Measurements from ENCODE around the gene LRRK1.

DNA sequence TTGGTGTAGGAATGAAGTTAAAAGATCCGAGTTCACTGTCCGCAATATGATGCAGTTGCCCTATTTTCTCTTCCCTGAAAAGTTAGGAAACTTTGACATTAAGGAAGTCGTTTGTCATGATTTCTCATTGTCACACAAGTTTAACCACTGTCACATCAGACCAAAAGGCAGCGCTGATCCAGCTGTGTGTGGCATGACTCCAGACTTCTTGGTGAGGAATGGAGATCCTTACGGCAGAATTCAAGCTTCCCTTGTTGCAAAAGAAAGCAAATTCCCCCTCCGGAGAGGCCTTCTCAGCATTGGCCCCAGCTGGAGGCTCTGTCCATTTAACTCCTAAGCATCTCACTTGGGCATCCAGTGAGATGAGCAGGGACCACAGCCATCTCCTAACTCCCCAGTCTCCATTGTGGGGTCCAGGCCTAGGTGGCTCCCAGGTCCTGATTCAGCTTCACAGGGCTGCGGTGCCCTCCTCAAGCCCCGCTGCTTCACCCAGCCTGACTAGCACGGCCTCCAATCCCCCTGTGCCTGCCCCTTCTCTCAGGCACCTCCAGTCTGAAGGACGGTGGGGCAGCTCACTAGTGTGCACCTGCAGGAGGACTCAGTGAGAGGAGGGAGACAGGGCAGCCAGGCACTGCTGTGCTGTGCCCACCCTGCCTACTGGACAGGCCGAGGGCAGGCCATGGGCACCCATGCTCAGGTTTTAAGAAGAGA lies 173.2 kb downstream of the LRRK1 start:
- TF ChIP-seq POLR2A (IDR thresholded peaks at IDR 0.05; ENCODE audit: low read length), result no peak
- TF ChIP-seq GATA1 (IDR thresholded peaks at IDR 0.05; ENCODE audit: low read depth, low read length), result no peak
